Kidney epithelial cell (primary cell): ENCODE measurements around the gene COP1. TPM values are rescaled to one million over a fixed set of nuclear protein-coding genes. Genes with fewer than 3 reads are reported as not detected.

Source experiments
- DNase-seq: peaks from one replicate; pipeline ENCODE4 v3.0.0-alpha.2; 2010; ENCODE audit warnings: low read depth
- H3K27me3 ChIP-seq: 2 replicates; pipeline ENCODE4 v1.6.0; 2011; ENCODE audit warnings: low read length; ENCODE audit not compliant: control insufficient read depth, insufficient read depth
- H3K36me3 ChIP-seq: 2 replicates; pipeline ENCODE4 v1.5.1; 2011; ENCODE audit warnings: low read length; ENCODE audit not compliant: control insufficient read depth, insufficient read depth
- H3K4me3 ChIP-seq: 2 replicates; pipeline ENCODE4 v1.5.1; 2011; ENCODE audit warnings: low read depth, mild to moderate bottlenecking, control low read depth, low read length
- total RNA-seq: library from RNA; depleted of rRNA; stranded (reverse); fragments of >200 nt; gene quantifications from 2 replicates; pipeline ENCODE4 v1.2.3, GENCODE V29; 2015
- TF ChIP-seq, protein P1 (sequence below): IDR thresholded peaks from 2 replicates; pipeline ENCODE4 v1.5.1; 2011; ENCODE audit warnings: mild to moderate bottlenecking, moderate library complexity, low read length, control low read depth, inconsistent platforms; ENCODE audit not compliant: insufficient read depth, poor library complexity, severe bottlenecking

Gene COP1
- total RNA-seq, 1 donor from 2014 or later = 74.2 TPM

DNA sequence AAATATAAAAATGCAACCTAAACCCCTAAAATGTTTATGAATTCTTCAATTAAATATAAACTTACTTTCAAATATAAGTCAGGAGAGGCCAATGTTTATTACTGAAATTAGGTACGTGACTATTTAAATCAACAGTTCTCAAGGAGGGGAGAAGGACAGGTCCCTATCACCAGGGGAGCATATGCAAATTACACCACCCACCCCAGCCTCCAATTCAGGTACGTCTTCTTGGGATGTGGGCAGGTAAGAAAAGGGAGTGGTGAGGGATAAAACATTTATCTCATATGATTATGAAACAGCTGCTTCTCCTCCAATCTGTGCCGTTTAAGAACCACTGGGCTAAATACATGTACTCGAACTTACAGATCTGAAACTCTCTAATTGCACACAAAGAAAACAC lies 3.4 kb downstream of the COP1 start:
- Histone ChIP-seq H3K27me3 (no peaks in the 10 kb centered on the region), H3K36me3 (no peaks in the 10 kb centered on the region), H3K4me3 (no peak overlapping the region)
- TF ChIP-seq, protein P1, sequence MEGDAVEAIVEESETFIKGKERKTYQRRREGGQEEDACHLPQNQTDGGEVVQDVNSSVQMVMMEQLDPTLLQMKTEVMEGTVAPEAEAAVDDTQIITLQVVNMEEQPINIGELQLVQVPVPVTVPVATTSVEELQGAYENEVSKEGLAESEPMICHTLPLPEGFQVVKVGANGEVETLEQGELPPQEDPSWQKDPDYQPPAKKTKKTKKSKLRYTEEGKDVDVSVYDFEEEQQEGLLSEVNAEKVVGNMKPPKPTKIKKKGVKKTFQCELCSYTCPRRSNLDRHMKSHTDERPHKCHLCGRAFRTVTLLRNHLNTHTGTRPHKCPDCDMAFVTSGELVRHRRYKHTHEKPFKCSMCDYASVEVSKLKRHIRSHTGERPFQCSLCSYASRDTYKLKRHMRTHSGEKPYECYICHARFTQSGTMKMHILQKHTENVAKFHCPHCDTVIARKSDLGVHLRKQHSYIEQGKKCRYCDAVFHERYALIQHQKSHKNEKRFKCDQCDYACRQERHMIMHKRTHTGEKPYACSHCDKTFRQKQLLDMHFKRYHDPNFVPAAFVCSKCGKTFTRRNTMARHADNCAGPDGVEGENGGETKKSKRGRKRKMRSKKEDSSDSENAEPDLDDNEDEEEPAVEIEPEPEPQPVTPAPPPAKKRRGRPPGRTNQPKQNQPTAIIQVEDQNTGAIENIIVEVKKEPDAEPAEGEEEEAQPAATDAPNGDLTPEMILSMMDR = no peak
- no peak for DNase-seq

DNA sequence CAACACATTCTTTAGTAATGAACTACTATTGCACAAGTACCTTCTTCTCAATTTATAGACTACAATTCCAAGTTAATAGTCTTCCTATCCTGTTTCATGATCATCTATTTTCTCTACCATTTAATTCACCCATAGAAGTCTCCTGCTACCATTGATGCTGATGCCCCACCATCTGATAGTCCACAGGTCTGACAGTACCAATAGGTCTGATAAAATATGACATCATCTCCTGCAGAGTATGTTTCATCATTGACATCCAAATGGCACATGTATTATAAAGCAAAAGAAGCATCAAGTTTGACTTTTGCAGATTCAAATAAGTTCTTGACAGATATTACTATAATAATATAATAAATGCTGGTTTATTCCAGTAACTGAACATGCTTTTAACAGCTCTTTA lies 5.5 kb downstream of the COP1 start:
- no peak for DNase-seq
- TF ChIP-seq, protein P1 = no peak
- Histone ChIP-seq H3K27me3 (no peaks in the 10 kb centered on the region), H3K4me3 (no peak overlapping the region), H3K36me3 (no peaks in the 10 kb centered on the region)

DNA sequence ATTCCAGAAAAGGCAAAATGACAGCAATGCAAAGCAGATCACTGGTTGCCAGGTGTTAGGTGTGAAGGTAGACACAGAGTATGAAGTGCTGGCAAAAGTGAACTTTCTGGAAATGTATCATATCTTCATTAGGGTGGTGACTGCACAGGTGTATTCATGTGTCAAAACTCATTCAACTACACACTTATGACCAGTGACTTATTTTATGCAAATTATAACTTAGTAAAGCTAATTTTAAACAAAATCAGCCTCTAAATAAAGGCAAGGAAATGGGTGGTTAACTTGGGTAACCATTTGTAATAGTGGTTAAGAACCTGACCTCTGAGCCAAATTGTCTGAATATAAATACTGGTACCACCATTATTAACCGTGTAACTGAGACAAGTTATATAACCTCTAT lies 7.4 kb downstream of the COP1 start:
- Histone ChIP-seq H3K36me3 (no peaks in the 10 kb centered on the region), H3K4me3 (no peak overlapping the region), H3K27me3 (no peaks in the 10 kb centered on the region)
- no peak for DNase-seq
- TF ChIP-seq, protein P1 = no peak

DNA sequence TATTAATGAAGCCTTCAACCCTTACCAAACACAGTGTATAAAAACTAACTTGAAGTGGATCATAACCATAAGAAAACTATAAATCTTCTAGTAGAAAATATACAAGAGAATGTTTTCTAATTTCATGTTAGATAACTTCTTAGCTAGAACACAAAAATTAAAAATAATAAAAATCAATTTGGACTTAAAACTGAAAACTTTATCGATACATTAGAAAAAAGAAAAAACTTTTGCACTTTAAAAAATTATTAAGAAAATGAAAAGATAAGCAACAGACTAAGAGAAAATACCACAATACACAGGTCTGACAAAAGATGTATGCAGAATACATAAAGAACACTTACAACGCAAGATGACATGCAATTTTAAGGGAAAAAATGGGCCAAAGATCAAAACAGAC lies 8.7 kb downstream of the COP1 start:
- H3K27me3 ChIP-seq = no peaks in the 10 kb centered on the region
- TF ChIP-seq, protein P1 = no peak
- H3K4me3 ChIP-seq = no peak overlapping the region
- no peaks in the 10 kb centered on the region for H3K36me3 ChIP-seq
- no peak for DNase-seq

DNA sequence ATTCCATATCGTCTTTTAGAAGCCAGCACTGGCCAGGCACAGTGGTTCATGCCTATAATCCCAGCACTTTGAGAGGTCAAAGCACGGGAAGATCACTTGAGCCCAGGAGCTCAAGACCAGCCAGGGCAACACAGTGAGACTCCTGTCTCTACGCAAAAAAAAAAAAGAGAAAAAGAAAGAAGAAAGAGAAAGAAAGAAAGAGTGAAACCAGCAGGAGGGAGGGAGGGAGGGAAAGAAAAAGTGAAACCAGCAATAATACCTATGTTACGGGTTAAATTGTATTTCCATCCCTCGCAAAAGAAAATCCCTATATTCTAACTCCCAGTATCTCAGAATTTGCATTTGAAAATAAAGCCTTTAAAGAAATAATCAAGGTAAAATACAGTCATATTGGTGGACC lies 10.4 kb downstream of the COP1 start:
- no peak for DNase-seq
- Histone ChIP-seq H3K27me3 (no peaks in the 10 kb centered on the region), H3K36me3 (no peaks in the 10 kb centered on the region), H3K4me3 (no peak overlapping the region)
- TF ChIP-seq, protein P1 = no peak

DNA sequence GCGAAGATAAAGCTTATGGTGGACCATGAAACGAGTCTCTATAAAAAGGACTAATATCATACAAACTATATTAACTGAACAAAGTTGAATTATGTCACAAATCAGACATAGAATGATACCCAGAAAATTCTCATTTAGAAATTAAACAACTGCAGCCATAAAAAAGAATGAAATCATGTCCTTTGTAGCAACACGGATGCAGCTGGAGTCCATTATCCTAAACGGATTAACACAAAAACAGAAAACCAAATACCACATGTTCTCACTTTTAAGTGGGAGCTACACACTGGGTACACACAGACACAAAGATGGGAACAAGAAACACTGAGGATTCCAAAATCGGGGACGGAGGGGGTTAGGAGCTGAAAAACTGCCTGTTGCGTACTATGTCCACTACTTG lies 11.5 kb downstream of the COP1 start:
- no peak for DNase-seq
- H3K4me3 ChIP-seq = no peak overlapping the region
- H3K36me3 ChIP-seq = no peaks in the 10 kb centered on the region
- TF ChIP-seq, protein P1 = no peak
- H3K27me3 ChIP-seq = no peaks in the 10 kb centered on the region
